ENCODE measurements around the gene EBF4.

DNA sequence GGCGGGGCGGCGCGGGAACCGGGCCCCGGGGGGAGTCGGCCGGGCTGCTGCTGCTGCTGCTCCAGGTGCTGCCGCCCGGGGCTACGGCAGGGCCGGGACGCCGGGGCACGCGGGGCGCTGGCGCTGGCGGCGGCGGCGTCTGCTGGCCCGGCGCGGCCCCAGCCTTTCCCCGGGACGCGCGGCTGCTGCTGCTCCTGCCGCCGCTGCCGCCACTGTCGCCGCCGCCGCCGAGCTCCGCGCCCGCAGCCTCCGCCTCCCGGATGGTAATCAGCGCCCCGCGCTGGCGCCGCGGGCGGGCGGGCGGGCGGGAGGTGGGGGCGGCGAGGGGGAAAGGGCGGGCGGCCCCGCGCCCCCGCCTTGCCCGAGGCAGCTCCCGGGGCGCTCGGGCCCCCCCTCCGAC lies 306 bp downstream of the EBF4 start:
- TF ChIP-seq, protein P1, sequence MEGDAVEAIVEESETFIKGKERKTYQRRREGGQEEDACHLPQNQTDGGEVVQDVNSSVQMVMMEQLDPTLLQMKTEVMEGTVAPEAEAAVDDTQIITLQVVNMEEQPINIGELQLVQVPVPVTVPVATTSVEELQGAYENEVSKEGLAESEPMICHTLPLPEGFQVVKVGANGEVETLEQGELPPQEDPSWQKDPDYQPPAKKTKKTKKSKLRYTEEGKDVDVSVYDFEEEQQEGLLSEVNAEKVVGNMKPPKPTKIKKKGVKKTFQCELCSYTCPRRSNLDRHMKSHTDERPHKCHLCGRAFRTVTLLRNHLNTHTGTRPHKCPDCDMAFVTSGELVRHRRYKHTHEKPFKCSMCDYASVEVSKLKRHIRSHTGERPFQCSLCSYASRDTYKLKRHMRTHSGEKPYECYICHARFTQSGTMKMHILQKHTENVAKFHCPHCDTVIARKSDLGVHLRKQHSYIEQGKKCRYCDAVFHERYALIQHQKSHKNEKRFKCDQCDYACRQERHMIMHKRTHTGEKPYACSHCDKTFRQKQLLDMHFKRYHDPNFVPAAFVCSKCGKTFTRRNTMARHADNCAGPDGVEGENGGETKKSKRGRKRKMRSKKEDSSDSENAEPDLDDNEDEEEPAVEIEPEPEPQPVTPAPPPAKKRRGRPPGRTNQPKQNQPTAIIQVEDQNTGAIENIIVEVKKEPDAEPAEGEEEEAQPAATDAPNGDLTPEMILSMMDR (IDR thresholded peaks at IDR 0.05), result no peak
- no peak for TF ChIP-seq POLR2AphosphoS5 (IDR thresholded peaks at IDR 0.05)
